DMS53 (cell line): ENCODE measurements around the gene CD248.
"Not testable (repeated sequence)": the region's sequence is repeated elsewhere in the genome, so short reads cannot be mapped to it uniquely, and the experiment has no call there.

Experiments
- DNase-seq: peaks from one replicate; lab custom pipeline; 2025; lab: John Stamatoyannopoulos, UW

CD248 gene

GRCh38 chr11:66289548-66290329 is 27.1 kb downstream of the CD248 start:
- DNase-seq: peak; percentile 69

- DNase-seq: peak; percentile 100
Measured at GRCh38 chr11:66288671-66289547, 27.9 kb downstream of the CD248 start, which contains the start of gene YIF1A. YIF1A (minus strand) TSS chr11:66289143; CDS start chr11:66288985, 158 bp downstream.

- DNase-seq: no peak
Measured at GRCh38 chr11:66287889-66288670, 28.8 kb downstream of the CD248 start.

GRCh38 chr11:66287211-66287888 is 29.5 kb downstream of the CD248 start:
- DNase-seq: no peak

GRCh38 chr11:66286699-66287098 is 30.1 kb downstream of the CD248 start:
- no peak for DNase-seq

GRCh38 chr11:66285250-66285947 is 31.4 kb downstream of the CD248 start:
- no peak for DNase-seq

GRCh38 chr11:66284526-66285078 is 32.2 kb downstream of the CD248 start:
- no peak for DNase-seq

- no peak for DNase-seq
Measured at GRCh38 chr11:66283461-66284105, 33.3 kb downstream of the CD248 start.

- peak; percentile 100 for DNase-seq
Measured at GRCh38 chr11:66282468-66283455, 34.1 kb downstream of the CD248 start.

- no peak for DNase-seq
Measured at GRCh38 chr11:66281776-66282467, 34.9 kb downstream of the CD248 start.

- no peak for DNase-seq
Measured at GRCh38 chr11:66281001-66281400, 35.8 kb downstream of the CD248 start.

GRCh38 chr11:66280428-66280827 is 36.4 kb downstream of the CD248 start:
- DNase-seq: no peak

GRCh38 chr11:66279092-66279734 is 37.6 kb downstream of the CD248 start:
- DNase-seq: no peak

- DNase-seq: peak; percentile 80
Measured at GRCh38 chr11:66278363-66279091, 38.3 kb downstream of the CD248 start.

- peak; percentile 90 for DNase-seq
Measured at GRCh38 chr11:66277471-66278362, 39.1 kb downstream of the CD248 start, which contains the start of gene CNIH2. CNIH2 (plus strand) TSS chr11:66278175; CDS start chr11:66278457, 282 bp downstream.

- DNase-seq: not testable (repeated sequence)
Measured at GRCh38 chr11:66277064-66277463, 39.8 kb downstream of the CD248 start.
